ENCODE measurements around the gene HSD17B8.

HSD17B8 gene

DNA sequence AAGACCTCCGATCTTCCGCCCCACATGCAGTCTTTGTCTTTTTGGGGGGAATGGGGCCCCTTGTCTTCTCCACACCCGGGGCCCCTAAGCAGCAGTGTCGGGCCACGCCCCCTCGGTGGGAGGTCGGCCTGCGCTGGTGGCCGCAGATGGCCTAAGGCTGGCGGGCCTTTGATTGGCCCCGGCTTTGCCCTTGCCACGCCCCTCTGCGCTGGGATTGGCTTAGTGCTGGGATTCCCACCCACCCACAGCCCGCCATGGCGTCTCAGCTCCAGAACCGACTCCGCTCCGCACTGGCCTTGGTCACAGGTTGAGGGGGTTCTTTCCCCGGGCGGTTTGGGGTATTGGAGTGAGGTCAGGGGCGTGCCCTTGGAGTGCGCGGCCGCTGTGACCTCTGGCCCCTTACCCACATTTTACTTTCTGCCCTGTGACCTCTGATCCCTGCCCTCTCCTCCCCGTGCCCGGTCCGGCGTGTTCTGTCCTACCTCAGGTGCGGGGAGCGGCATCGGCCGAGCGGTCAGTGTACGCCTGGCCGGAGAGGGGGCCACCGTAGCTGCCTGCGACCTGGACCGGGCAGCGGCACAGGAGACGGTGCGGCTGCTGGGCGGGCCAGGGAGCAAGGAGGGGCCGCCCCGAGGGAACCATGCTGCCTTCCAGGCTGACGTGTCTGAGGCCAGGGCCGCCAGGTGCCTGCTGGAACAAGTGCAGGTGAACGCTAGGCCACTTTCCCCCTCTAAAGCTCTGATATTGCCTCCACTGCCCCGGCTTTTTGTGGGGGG, at the start of gene HSD17B8:
Gene HSD17B8, plus strand, starts transcription at position 241 of the 776 bp plus-strand sequence. Its CDS starts 14 bp downstream, at position 255.
- peak; percentile 96 for DNase-seq

DNA sequence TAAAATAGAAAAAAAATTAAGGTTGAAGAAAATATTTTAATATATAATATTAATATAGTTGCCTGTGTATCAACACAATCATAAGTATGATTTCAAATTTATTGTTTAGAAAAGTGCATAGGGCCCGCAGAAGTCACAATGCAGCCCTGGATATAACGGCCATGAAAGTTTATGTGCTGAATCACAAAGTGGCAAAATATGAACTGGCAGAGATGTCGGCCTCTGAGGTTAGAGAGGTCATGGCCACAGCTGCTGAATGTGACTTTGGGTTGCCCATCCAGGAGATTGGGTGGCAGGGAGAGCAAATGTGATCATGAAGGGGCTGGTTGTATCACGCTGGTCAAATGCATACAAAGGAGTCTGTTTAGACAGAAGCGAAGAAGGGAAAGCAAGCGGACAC, 47.9 kb upstream of the HSD17B8 start:
- no peak for DNase-seq

DNA sequence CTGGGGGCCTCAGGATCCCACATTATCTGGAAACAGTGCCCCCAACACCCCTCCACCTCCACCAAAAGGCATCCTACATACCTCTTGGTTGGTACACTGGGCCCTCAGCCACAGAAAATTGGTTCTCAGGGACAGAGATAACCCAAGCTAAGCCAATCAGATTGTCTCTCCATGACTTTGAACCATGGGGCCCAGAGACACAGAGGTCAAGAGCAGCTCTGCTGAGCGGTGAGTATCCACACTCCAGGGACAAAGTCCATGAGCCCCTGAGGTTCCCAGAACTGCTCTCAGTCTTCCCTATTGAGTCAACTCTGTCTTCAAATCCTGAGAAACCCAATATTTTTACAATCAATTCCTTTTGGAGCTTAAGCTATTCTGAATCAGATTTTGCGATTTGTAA, 47.5 kb upstream of the HSD17B8 start:
- no peak for DNase-seq

DNA sequence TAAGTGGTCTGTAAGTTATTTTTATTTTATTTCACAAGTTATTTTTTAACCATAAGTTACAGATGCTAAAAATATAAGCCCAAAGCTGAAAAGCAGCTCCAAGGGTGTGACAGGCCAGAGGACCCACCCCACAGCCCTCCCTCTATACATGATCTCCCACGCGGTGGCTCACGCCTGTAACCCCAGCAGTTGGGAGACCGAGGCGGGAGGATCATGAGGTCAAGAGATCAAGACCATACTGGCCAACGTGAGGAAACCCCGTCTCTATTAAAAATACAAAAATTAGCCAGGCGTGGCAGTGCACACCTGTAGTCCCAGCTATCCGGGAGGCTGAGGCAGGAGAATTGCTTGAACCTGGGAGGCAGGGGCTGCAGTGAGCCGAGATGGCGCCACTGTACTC, 44.4 kb upstream of the HSD17B8 start:
- no peak for DNase-seq

DNA sequence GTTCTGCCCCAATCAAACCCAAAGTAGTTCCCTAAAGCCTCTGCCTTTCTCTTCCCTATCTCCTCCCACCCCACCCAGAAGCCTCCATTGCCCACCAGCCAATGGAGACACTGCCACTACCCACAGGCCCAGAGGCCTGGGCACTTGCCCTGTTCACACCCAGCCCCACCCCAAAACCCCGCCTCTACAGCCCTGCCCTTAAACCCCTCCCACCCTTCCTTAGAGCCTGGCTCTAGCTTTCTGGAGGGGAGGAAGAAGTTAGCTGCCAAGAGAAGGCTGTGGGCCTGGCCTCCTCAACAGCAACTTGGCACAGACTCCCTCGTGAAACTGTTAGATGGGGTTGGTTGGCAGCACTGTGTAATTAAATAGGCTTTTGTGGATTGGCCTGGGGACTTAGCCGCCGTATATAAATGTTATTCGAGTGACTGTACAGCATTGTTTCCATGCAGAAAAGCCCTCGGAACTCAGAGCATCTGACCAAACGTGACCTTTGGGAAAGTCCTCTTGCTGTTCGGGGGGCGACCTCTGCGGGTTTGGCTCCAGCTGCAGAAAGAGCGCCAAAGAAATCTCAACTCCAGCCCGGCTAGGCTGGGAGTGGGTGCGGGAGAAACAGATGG, 43.6 kb upstream of the HSD17B8 start:
- no peak for DNase-seq

DNA sequence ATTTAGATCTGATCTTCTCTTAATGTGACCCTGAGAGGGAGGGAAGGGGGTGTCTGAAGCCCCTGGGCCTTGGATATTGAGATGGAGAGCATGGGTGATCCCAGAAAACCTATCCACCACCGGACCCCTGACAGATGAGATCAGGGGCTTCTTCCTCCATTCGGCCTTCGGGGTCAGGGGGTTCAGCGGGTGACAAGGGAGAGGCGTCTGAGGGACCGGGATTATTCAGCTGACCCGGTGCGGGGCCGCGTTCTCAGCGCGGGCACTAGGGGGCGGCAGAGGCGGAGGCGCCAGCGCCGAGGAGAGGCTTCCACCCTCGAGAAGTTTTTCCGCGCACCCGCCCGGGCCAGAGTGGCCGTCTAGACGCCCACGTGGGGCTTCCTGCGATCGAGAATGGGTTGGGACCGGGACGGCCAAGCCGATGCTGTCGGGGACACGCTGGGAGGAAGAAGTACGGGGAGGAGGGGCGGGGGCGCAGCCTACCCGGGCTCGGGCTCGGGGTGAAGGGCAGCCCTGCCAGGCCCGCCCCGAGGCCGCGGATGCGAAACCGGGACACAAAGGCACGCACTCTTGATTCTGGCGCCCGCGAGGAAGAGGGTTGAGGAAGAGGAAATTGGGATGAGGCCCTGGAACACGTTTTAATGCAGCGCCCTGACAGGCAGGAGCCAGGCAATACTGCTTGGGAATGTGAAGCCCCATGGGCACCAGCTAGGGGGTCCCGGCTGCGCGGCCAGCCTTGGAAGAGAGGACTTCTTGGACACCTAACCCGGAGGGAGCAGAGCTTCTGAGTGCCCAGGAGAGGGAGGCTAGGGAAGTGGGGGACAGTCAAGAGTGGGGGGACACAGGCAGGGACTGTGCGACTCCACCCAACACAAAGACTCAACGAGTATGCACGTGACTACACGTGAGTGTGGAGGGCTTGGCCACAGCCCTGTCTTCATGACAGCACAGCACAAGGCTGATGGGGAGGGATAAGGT, 42.8 kb upstream of the HSD17B8 start:
- peak; percentile 82 for DNase-seq

DNA sequence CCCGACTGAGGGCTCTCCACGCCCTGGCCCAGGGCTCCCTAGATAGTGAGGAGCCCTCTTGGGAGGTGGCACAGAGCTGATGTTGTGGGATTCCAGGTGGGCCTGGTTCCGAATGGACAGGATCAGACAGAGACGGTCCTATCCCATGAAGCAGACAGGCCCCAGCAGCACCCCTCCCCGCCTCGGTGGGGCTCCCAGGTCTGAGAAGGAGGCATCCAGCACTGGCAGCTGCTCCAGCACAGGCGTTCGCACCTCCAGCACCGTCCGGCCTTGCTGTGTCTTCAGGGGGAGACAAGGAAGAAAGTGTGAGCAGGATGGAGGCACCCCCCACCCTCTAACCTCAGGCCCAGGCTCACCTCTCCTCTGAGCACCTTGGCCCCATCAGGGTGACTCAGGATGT, 40.9 kb upstream of the HSD17B8 start:
- no peak for DNase-seq

DNA sequence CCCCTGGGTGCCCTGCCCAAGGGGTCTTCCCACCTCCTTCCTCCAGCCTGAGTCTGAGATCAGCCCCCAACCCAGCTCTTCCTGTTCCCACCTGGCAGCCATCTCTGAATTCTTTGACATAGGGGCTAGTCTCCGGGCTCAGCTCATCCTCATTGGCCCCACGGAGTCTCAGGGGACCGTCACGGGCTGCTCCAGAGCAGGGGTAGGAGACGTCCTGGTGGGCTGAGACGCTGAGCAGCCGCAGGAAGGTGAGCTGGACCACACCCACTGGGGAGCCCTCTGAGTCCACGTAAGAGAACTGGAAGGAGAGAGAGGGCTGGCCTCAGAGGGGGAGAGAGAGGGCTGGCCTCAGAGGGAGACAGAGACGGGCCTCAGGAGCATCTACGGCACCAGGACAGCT, 40.3 kb upstream of the HSD17B8 start:
- DNase-seq = no peak

DNA sequence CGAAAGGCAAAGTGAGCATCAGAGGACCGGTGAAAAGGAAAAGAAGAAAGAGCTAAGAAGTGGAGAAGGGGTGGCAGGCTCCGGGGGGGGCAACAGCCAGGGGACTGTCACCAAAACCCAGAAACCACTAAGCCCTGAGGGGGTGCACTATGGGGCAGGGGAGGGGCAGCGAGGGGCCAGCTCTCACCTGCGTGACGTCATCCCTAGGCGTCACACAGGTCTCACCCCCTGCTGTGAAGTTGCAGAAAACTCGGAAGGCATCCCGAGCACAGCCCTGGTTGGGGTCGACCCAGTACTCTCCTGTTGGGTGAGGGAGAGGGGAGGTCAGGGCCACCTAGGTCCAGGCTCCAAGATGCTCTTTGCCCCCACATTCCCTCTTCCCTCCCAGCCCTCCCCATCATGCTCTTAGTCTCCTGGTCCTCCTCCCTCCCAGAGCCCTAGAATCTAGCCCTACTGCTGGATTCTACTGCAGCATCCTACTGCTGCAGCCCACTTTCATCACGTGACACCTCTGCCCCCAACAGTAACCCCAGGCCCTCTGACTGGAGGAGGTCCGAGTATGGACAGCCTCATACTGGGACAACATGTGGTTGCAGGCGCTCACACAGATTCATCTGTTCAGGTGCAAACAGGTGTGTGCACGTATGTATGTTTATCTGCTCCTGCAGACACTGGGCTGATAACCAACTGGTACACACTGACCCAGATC, 39.6 kb upstream of the HSD17B8 start:
- DNase-seq = peak; percentile 17

DNA sequence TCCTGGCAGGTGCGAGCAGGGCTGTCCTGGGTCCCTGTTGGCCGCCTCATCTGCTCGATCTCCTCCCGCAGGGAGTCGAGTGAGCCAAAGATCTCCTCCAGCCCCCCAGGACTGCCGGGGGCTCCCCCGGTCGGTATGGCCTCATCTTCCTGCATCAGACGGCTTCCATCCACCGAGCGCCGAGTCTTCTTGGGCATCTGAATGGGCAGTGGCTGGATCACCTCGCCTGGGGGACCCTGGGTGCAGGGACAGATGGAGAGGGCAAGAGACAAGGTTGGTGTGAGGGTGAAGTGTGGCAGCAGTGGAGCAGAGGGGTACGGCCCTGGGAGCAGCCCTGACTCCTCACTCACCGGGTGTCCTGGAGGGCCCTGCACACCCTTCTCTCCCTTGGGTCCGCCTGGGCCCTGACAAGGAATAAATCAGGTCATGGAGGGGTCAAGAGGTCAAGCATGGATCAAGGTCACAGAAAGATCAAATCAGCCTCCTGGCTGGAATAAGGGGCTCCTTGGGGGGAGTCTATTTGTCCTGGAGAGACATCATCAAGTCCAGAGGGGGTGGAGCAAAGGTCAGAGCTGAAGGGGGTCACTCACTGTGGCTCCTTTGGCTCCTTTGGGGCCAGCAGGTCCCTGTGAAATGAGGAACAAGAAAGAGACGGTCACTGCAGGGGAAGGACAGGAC, 38.7 kb upstream of the HSD17B8 start:
- no peak for DNase-seq

DNA sequence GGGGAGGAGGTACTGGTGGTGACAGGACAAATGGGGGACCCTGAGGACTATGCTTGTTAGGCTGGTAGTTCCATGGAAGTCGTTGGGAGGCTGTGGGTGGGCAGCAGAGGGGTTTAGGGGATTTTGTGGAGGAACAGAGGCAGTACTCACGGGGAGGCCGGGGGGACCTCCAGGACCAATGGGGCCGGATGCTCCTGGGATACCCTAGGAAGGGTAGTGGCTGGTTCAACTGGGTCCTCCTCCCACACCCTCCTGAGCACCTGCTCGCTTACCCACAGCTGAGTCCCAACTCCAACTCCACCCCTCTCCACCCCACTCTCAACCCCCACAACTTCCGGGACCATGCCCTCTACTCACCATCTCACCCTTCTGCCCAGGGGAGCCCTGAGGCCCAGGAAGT, 38.1 kb upstream of the HSD17B8 start:
- DNase-seq = no peak

DNA sequence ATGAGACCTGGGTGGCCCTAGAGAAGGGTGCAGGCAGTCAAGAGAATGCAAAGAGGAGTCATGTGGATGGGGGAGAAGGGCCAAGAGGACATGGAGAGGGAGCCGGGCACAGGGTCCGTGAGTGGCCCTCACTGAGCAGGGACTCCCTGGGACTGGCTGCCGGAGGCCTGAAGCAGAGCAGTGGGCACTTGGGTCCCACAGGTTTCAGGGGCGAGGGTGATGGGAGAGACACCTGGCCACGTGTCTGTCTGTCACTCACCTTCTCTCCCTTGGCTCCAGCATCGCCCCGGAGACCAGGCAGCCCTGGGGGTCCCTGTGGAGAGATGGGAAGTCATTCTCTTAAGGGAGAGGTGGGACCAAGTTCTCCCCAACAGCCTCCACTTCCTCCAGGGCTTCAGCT, 37.6 kb upstream of the HSD17B8 start:
- DNase-seq = no peak

DNA sequence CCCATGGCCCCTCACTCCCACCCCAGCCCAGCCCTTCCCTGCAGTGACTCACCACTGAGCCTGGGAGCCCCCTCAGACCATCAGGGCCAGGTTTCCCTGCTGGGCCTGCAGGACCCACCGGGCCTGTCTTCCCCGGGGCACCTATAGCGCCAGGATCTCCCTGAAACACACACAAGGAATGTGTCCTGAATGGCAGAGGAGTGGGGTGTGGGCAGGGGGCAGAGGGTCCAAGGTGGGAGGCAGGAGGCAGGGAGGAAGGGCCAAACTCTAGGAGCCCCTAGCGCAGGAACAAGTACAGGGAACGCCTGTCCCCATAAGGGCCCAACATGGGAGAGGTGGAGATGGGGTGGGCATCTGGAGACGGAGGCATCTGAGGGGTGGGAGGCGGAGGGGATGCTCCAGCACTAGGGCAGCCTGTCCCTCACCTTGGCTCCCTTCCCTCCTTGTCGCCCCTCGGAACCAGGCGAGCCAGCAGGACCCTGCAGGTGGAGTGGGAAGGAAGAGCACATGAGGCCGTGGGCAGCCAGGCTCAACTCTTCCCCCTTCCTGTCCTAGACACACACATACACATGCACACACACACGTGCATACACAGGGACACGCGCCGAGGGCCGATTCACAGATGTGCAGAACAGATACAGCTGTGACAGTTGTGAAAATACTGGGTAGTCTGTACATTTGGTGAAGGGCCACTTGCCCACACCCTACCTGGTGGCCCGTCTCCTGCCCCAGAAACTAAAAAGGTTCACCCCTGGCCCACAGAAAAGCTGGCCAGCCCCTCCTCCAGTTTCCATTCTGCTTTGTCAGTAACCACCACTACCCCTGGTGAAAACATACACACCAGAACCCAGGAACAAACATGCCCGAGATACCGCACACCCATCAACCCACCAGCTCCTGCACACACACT, 36.8 kb upstream of the HSD17B8 start:
- peak; percentile 10 for DNase-seq

DNA sequence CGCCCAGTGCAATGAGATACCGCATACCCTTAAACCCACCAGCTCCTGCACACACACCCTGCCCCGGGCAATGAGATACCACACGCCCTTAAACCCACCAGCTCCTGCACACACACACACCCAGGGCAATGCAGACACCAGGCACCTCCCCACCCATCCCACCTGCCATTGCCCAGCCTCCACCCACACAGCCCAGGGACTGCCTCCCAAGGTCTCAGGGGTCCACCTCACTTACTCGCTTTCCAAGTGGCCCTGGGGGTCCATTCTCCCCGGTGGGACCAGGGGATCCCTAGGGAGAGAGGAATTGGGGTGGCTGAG, 36.2 kb upstream of the HSD17B8 start:
- DNase-seq = no peak

DNA sequence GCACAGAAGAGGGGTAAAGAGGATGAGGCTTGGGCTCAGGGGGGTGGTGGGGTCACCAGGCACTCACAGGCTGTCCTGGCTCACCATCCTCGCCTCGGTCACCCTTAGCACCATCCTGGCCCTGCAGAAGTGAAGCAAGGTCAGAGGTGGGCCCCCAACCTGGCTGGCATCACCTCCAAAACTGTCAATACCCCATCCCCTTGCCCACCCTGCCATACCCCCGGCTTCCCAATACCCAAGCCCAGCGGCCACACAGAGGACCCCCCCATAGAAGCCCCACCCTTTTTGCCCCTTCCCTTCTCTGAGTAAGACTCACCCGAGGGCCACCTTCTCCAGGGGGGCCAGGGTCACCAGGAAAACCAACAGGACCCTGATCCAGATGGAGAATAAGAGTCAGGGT, 35.8 kb upstream of the HSD17B8 start:
- no peak for DNase-seq

DNA sequence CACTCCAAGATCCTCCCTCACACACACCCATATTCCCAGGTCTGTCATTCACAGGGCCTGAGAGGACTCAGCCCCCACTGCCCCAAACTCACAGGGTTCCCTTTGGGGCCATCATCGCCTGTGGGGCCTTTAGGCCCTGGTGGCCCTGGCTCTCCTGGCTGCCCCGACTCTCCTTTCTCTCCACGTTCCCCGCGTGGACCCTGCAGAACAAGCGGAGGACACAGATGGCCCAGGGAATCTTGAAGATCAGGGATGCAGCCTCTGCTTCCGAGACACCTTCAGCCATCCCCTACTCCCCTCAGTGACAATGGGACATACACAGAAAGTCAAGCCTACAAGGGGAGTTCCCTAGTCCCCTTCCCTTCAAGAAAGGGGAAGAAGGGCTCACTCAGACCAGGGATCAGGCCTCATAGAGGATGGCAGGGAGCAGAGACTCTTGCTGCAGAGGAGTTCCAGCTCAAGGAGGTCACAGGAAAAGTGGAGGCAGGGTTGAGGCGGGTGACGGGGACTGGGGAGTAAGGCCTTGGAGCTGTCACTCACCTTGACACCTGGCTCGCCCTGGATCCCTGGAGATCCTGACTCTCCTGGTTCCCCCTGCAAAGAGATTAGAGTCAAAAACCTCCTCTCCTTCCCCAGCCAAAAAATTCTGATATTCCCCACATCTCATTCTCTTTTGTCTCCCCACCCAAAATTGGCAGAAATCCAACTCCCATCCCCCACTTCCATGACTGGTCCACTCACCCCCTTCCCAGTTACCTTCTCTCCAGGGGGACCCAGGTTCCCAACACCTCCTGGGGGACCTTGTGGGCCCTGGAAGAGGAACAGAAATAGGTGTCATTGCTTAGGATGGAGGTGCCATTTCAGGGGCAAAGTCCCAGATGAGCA, 34.9 kb upstream of the HSD17B8 start:
- DNase-seq = no peak

DNA sequence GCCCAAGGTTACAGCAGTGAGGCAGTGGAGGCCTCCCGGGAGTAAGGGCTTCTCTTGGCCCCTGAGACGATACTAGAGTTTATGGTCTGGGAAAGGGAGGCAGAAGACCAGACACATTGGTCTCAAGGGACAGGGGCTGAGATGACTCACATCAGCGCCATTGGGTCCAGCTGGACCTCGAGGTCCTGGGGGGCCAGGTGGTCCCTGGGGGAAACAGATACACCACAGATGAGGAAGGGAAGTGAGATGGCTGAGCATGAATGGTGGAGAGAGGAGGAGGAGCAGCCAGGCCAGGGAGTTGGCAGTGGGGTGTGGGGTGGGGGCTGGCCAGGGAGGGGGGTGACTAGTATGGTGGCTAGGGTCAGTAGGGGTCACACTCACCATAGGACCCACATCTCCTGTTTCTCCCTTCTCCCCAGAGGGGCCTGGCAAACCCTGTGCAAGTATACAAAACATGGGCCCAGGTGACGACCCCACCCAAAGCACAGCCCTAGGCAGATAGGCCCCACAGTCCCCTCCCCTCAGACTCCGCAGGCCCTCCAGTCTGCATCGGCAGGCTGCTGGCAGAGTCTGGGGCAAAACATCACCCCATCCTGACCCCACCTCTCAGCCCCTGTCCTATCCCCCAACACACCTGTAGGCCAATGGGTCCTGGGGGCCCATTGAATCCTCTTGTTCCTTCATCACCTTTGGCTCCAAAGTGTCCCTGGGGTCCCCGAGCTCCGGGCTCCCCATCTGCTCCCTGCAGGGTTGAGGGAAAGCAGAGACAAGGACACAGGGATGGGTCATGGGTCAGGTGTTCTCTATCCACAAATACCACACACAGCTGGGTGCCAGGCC, 34.1 kb upstream of the HSD17B8 start:
- peak; percentile 24 for DNase-seq

DNA sequence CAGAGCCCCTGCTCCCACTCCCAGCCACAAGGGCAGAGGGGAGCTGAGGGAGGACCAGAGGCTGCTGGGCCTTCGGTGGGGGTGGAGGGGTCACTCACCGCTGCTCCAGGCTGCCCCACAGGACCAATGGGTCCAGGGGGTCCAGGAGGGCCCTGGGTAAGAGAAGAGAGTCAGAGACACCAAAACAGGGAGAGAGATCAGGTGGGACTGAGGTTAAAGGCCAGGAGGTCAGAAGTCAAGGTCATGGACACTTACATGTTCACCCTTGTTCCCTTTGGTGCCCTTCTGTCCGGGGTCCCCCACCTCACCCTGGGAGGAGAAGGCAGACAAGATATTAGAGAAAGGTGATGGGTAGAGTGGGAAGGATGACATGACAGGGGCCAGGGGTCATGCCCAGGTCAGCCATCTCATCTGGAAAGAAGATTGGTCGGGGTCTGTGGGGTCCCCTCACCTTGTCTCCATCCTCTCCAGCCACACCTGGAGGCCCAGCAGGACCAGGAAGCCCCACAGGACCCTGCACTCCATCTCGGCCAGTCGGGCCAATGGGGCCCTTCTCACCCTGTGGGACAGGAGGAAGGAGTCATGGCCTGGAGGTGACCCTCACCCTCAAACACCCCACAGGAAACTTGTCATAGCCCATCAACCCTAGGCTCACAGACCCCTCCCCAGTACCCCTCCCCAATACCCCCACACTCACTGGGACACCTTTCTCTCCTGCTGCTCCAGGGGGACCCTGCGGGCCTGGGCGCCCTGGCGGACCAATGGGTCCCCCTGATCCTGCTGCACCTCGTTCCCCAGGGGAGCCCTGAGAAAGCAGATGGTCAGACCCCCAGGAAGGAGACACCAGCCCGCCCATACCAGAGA, 33.2 kb upstream of the HSD17B8 start:
- no peak for DNase-seq

Measured in DMS53 (cell line).